ENCODE data around the gene PSAT1.

The PSAT1 gene

DNA sequence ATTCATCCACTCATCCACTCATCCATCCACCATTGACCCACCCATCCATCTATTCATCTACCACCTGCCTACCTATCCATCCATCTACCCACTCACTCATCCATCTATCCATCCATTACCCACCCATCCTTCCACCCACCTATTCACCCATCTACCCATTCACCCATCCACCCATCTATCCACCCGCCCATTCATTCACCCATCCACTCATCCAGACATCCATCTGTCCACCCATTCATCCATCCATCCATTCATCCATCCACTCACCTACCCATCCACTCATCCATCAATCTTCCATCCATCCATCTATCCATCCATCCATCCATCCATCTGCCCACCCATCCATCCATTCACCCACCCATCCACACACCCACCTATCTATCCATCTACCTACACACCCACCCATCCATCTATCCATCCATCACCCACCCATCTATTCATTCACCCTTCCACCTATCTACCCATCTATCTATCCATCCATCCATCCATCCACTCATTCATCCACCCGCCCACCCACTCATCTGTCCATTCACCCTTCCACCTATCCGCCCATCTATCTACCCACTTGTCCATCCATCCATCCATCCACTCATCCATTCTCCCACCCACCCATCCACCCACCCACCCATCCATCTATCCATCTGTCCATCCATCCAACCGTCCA is 23.2 kb downstream of the PSAT1 start:
- no peak for DNase-seq

DNA sequence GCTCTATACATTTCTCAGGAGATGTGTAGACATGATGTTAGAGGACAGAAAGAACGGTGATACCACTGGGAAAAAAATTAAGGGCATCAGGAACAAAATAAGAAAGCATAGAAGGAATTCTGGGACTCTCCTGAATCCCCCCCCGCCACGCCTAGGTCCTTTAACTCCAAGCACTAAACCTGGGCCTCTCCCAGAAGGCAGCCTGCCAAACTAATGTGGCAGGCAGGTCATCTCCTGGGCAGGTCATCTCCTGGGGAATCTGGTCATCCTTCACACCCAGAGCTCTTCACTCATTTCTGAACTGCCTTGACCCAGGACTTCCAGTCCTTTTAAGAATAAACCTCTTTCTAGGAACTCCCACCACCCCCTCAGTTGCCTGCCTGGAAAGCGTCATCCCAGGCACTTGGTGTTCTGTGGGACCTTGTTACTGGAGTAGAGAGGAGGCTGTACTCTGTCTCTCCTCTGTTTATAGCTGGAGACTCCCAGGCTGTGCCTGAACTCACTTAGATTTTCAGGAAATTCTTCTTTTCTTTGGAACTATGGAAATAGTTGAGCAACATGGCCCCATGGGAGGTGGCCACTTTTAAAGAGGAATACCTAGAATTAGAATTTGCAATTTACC is 24.1 kb downstream of the PSAT1 start:
- DNase-seq, result no peak

- no peak for DNase-seq
Measured at GRCh38 chr9:78321505-78321904, 24.6 kb downstream of the PSAT1 start.

- no peak for DNase-seq
Measured at GRCh38 chr9:78324068-78324650, 27.2 kb downstream of the PSAT1 start.

GRCh38 chr9:78324682-78325081 is 27.8 kb downstream of the PSAT1 start:
- no peak for DNase-seq

- no peak for DNase-seq
Measured at GRCh38 chr9:78325343-78325742, 28.4 kb downstream of the PSAT1 start.

GRCh38 chr9:78325846-78326360 is 29.0 kb downstream of the PSAT1 start:
- no peak for DNase-seq

DNA sequence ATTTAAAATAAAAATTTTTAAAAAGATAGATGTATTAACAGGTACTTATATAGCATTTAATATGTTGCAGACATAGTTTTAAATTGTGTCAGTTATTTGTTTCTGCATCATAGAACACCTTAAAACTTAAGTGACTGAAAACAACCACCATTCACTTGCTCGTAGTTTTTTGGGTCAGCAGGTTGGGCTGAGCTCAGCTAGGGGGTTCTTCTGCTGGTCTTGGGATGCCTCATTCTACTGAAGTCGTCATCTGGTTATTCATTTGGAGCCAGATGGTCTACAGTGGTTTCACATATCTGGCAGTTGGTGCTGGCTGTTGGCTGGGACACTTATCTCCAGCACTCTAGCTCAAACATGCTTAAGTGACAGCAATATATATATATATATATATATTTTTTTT is 29.6 kb downstream of the PSAT1 start:
- no peak for DNase-seq

DNA sequence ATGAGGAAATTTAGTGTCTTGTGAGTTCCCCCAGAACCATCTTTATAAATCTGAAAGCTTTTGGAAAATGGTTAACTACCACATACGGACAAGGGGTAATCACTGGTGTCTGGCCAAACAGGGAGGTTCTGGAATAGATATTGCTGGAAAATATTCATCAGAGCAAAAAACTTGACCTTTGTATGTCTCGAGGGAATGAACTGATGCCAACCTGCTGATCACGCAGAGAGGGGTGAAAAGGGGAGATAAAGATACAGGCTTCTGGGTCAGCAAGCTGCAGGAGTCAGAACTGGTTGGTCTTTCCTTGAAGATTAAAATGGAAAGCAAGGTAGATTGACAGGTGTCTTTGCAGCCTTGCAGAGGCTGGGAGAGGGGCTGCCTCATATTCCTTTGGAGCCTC is 35.5 kb downstream of the PSAT1 start:
- DNase-seq, result no peak

DNA sequence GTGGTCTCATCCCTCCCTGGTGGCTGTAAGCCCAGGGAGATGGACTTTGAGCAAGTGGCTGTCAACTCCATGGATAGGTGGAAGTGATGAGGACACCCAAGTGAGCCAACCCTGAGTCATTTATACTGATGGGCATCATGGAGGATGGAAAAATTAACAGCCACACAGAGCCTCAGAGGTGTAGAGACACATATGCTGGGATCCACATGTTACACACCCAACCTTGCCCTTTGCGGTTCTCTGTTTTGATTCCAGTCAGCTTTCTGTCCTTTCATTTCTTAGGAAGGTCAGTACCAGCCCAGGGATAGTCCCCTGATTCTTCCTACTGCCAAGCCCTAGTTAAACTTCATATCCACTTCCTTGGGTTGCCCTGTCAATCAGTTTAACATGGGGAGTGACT is 51.9 kb downstream of the PSAT1 start:
- no peak for DNase-seq

DNA sequence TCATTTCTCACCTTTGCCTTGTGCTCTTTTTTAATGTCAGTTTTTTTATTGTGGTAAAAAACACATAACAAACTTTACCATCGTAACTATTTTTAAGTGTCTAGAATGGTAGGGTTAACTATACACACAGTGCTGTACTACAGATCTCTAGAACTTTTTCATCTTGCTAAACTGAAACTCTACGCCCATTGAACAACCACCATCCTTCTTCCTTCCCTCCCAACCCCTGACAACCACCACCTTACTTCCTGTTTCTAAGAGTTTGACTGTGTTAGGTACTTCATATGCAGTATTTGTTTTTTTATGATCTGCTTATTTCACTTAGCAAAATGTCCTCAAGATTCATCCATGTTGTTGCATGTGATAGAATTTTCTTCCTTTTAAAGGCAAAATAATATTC is 54.9 kb downstream of the PSAT1 start:
- DNase-seq, result no peak

DNA sequence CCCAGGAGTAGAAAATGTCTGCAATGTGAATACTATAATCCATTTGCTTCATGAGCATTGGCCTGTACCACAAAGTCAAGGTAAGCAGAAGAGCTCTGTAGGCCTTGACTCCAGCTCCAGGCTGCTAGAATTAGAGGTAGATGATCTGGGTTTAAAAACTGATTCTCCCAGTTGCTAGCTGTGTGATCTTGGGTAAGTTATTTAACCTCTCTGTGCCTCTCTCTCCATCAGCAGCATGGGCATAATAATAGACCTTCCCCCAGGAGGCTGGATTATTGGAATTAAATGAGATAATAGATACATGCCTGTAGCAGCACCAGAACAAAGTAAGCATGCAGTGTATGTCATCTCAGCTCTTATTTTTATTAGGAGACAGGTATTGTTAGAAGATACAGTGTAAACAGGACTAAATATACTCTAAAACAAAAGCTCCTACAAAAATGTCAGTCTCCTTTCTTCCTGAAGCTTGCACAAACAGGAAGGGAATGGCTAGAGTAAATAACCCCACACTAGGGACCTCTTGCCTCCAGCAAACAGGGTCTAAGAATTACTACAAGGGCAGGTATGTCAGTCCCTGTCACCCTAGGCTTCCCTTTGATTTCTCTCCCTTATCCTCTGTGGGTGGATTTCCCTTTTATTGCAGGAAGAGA is 57.5 kb downstream of the PSAT1 start:
- DNase-seq, result no peak

GRCh38 chr9:78354989-78355388 is 58.1 kb downstream of the PSAT1 start:
- no peak for DNase-seq

DNA sequence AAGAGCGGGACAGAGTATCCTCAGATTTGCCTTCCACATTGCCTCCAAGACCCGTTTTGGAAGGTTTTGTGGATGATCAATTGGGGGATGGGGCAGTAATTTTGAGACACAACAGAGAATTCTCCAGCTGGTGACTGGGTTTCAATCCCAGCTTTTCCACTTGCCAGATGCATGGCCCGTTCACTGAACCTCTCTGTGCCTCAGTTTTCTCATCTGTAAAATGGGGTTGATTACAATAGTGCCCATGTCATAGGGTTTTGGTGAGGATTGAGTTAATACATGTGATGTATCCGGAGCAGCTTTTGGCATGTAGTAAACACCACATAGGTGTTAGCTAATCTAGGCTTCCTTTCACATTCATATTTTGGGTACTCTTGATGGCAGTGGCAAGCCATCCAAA is 59.7 kb downstream of the PSAT1 start:
- no peak for DNase-seq

GRCh38 chr9:78357165-78357873 is 60.4 kb downstream of the PSAT1 start:
- DNase-seq, result no peak

DNA sequence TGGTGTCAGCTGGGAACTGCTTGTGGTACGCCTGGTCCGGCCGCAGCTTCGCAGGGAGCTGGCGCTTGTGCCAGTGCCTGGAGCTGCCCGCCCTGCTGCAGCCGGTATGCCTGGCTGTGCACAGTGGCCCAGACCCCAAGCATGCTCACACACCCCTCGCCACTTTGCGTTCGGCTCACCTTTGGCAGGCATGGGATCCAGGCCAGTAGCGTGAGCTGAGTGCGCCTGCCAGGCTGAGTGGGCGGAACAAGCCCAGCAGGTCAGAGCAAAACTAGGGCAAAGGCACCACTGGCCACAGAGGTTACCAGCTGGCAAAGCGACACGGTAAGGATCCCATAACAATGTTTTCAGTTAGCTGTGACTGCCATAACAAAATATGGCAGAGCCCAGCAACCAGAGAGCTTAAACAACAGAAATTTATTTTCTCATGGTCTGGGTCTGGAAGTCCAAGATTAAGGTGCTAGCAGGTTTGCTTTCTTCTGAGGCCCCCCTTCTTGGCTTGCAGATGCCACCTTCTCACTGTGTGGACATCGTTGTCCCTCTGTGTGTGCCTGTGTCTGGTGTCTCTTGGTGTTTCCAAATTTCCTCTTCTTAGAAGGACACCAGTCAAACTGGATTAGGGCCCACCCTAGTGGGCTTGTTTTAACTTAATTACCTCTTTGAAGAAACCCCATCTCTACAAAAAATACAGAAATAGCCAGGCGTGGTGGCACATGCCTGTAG is 61.6 kb downstream of the PSAT1 start:
- no peak for DNase-seq

DNA sequence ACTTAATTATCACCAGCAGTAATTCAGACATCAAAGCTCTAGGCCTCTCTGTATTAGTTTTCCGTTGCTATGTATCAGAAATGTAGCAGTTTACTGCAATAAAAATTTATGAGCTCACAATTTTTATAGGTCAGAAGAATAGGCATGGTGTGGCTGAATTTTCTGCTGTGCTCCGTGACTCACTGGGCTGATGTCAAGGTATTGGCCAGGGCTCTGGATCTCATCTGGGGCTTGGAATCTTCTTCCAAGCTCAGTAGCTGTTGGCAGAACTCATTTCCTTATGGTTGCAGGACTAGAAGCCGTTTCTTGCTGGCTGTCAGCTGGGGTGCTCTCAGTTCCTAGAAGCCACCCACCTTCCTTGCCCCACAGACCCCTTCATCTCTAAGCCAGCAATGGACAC is 66.3 kb downstream of the PSAT1 start:
- no peak for DNase-seq

DNA sequence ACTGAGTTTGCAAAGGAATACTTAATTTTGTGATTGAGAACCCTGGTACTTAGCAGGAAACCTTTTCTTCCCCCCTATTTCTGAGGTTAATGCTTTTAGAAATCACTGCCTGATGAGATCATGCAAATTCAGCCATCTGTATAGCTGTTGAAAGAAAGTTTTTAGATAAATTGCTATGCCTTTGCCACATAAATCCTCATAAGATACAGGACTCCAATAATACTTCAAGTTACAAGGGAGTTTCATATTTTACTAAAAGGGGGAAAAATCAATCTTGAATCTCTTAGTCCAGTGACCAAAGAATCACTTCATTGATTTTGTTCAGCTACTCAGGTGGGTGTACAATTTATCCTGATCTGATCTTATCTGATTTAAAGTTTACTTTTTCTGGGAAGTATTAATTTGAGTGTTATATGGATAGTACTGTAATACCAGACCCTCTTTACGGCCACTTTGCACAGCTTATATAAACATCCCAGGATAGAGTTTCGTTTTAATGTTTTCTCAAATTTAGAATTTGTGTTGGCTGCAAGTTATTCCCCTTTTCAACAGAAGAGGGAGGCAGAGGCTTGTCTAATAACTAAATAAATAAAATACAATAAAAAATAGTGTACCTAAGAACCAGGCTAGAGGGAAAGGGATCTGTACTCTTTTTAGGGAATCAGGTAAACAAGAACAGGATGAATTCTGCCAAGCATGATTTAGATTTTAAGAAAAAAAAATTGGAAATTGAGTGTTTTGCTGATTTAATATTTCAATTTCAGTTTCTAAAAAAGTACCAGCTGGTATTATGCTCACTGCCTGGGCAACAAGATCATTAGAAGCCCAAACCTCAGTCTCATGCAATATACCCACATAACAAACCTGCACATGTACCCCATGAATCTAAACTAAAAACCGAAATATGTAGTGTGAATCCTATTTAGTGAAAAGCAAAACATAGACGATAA is 69.1 kb downstream of the PSAT1 start:
- no peak for DNase-seq

- DNase-seq, result no peak
Measured at GRCh38 chr9:78366827-78367226, 69.9 kb downstream of the PSAT1 start.

DNA sequence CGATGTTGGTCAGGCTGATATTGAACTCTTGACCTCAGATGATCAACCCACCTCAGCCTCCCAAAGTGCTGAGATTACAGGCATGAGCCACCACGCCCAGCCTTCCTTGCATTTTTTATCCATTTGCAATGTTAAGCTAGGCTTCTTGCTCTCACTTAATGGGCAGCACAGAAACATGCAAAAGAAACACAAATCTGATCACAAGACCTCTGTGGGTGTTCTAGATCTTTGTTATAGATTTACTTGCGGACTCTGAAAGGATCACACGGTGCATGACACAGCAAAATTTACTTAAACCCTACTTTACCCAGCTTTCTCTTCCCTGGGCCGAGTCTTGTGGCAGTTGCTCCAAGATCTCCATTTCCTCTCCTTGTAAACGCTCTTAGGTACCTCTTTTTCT is 71.3 kb downstream of the PSAT1 start:
- DNase-seq, result no peak

DNA sequence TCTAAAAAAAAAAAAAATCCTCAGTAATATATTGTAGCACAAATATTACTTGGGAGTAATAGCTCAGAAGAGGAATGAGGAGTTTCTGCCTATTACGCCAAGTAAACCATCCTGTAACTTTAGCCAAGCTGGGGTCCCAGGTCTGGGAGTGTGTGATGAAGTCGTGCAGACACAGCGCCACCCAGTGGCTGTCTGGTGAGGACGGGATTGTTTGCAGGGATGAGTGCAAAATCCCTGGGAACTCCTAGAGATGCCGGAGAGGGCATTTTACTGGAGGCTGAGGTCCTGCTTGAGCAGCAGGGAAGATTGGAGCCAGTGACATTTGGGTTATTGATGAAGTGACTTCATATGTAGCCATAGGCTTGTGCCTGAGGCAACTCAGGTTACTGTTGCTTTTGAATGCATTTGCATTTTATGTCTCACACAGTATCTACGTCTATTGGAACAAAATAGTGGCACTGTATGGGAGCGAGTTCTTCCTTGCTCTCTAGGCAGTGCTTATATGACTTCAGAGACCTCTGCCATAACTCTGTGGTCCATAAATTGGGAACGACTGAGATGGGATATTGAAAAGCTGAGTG is 72.8 kb downstream of the PSAT1 start:
- DNase-seq, result peak; percentile 26

All from amniotic stem cell (primary cell).